Stimulated activated CD4-positive, alpha-beta T cell treated with anti-CD3 and anti-CD28 coated beads, TNF-alpha, amount 100 ng/mL, for 24 hours (primary cell): ENCODE measurements around the gene BBS9.
"Not testable (repeated sequence)": the region's sequence is repeated elsewhere in the genome, so short reads cannot be mapped to it uniquely, and the experiment has no call there.

Experiments
- DNase-seq, 3 experiments: peaks; one replicate each; pipeline ENCODE4 v3.0.0-alpha.2; 2020; ENCODE audit warnings: low read depth in 3 of 3

BBS9 gene

DNA sequence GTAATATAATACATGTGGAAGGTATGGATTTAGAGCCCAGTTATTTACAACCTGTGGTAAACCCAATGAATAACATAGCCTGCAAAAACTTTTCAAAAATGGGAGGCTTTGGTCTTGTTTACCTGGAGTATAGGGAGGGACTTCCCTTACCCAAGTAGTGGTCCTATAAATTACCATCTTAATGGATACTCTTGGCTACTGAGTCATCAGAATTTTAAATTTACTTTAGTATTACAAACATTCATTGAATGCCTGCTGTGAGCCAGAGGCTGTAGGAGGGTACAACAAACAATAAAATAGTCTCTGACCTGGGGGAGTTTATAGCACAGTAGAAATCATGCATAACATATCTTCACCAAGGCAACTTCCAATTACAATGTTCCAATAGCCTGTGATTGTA is 365.1 kb downstream of the BBS9 start:
- DNase-seq, result no peak

DNA sequence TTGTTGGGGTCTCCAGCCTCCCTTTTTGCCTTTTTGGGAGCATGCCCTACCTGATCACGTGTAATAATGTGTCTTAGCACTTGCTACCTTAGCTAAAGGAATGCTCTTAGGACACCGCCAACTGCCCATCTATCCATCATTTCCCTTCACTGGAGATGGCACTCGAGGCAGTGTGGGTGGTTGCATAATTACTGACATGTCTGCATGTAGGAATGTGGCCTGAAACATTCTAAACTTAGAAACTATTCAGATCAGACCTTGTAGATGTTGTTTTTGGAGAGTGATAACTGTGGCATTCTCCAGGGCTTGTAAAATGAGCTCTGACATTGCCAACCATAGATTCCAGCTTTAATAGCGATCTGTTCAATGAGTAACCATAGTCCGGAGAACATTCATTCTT is 365.8 kb downstream of the BBS9 start:
- no peak for DNase-seq

DNA sequence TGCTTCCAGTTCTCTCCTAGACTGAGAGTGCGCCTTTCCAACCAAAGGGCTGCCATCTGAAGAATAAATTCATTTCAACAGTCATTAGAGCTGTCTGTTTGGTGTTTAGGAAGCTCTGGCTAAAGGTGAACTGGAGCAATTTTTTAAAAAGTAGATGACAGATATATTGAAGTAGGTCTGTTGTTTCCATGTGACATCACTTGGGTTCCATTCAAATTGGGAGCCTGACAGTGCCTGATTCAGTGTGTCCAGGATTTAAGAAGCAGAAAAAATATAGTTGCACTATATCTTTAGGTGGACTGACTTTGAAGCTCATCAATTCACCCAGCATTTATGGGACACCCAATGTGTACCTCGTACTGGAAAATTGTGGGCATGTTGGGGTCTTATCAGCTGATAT is 367.7 kb downstream of the BBS9 start:
- no peak for DNase-seq

DNA sequence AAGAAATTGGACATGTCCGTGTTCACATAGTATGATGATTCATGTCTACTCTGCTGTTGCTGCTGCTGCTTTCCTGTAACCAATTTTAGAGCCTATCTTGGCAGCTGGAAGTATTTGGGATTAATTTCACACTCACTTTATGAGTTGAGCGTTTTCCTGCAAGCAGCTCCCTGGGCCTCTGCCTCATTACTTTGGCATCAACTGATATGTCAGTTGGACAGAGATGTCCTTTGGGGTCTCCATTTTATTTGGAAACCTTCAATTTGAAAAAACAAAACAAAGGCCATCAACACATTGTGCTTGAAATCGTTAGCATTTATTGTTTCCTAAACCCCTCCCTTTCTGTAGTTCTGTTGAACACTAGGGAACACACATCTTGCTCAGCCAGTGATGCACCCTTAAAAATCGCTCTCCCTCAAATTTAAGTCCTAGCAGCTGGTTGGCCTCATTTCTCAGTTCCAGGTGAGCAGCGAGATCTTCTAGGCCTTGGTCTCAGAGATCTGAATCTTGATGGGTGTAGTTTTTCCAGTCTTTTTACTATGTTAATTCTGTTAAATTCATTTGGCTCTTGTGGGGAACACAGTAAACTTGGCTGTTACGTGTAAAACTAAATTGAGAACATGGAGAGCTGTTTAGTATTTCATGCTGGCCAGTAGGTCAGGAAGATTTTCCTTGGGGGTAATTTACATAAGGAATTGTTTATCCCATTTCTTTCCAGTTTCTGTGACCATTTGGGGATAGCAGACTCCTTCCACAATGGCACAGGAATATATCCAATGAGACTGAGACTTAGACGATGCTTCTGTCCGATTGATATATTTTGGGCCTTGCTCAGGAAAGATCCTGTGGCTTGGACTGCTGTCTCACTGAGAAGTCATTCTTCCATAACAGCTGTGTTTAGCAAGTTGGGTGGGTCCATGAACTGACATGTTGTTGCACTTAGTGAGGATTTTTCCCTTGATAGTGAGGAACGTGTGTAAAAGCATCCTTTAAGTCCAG is 371.6 kb downstream of the BBS9 start:
- no peak for DNase-seq

DNA sequence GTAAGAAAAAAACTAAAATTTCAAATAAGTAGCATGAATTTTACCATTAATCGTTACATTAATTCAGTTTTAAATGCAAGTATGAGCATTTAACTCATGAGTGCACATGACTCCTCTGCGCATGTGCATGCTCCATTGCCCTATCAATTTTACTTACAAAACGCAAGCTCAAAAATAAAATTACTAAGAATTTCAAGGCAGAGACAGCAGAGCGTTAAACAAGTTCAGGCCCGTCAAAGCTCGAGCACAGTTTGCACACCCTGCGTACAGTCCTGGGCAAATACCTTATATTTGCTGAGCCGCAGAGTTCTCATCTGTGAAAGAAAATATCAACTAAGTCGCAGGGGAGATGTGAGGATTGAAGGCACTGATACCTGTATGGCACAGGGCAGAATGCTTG is 373.6 kb downstream of the BBS9 start:
- no peak for DNase-seq

DNA sequence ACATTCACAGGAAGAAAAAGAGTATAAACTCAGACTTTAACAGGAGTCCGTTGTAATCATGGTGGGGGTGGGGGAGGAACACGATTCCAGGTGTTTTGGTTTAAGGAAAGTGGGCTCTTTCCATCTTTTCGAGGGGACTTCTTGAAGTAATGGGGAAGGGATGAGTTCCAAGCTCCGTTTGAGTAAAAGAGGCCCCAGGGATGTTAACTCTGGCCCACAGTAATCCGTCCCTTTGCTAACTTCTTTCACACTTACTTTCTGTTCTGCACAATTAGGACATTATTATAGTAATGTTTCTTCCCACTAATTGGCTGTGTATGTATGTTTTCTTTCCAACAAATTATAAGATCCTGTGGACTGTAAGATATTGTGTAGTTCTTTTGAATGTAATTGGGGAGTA is 374.4 kb downstream of the BBS9 start:
- no peak for DNase-seq

DNA sequence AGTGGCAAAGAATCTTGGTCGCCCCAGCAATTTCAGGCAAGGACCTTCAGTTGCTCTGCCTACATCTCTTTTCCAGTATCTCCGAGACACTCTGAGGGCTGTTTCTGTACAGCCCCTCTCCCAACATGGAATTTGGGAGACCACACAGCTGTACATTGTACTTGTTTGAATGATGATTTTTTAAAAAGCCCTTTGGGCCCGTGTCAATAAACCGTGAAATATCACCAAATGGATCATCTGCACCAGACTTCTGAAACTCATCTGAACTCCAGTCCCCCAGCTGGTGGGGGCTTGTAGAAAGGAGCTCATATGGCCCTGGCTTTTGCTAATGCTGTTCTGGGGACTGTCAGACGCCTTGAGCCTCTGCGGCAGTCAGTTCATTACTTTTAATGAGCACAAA is 374.9 kb downstream of the BBS9 start:
- DNase-seq, result no peak

DNA sequence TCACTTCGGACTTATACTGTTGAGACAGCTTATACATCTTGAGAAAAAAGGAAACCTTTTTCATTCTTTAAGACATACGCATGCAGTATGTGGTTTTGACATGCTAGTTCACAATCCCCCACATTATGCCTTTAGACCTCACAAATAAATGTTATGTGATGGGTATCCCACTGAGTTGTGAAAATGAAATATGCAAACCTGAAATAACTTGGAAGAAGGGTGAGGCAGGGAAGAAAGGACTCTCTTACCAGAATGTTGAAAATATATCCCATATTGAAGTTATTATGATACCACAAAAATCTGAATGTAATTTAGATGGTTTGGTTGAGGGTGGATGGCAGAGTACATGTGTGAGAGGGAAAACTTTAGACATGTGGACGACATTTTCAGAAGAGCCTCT is 379.8 kb downstream of the BBS9 start:
- no peak for DNase-seq

DNA sequence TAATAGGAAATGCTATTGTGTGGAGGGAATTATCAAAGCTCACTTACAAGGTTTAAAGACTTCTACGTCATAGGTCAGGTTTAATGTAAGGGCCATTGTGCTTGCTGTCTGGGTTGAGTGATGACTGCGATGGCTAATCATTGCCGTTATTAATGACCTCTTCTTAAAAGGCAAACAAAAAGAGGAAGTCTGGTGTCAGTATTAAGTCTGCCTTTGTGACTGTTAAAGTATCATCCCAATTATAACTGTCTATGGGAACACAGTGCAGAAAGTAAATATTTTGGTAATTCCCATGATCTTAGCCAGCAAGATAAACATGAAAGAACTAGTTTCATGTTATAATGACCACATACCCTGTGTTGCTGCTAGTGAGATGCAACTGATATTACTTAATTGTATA is 382.4 kb downstream of the BBS9 start:
- no peak for DNase-seq

DNA sequence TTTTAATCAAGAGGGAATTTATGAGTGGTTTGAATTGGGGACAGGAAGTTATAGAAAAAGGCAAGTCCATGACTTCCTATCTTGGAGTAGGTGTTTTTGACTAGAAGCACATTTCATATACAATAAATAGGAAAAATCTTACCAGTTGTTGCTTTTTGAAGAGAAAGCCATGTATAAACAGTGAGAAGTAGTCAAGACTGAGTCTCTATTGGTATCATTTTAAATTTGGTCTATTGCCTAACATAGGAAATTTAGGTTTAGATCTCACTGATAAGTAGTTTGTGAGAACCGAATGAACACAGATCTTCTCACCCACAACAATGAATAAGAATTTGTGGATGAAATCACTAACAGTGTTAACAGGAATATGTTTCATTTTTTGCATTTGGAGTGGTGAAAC is 387.2 kb downstream of the BBS9 start:
- no peak for DNase-seq

DNA sequence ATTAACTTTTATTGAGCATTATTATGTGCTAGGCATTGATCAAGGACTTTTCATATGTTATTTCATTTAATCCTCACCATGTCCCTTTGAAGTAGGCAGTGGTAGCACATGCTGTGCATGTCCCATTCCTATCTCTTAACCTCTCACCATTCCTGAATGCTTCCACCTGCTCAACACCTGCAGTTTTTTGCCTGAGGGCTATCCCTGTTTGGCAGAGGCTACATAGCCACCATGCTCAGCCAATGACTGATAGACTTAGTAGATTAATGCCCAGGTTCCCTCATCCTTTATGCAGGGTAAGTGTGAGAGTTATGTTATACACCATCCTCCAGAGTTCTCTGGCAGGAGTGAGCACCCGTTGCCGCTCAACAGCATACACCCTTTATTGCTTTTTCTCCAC is 387.8 kb downstream of the BBS9 start:
- DNase-seq, result no peak

DNA sequence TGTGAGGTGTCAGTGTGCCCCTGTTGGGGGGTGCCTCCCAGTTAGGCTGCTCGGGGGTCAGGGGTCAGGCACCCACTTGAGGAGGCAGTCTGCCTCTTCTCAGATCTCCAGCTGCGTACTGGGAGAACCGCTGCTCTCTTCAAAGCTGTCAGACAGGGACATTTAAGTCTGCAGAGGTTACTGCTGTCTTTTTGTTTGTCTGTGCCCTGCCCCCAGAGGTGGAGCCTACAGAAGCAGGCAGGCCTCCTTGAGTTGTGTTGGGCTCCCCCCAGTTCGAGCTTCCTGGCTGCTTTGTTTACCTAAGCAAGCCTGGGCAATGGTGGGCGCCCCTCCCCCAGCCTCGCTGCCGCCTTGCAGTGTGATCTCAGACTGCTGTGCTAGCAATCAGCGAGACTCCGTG is 397.6 kb downstream of the BBS9 start:
- DNase-seq, result not testable (repeated sequence)

DNA sequence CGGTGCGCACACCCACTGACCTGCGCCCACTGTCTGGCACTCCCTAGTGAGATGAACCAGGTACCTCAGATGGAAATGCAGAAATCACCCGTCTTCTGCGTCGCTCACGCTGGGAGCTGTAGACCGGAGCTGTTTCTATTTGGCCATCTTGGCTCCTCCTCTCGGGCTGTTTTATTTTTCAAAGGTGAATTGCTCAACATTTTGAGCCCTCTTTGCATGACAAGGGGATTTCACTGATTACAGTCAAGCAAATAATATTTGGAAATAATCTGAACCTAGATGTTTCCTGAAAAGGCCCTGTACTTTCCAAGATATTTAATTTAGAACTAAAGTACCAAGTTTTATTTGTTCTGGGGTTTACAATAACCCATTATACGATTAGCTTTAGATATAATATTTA is 398.2 kb downstream of the BBS9 start:
- not testable (repeated sequence) for DNase-seq

DNA sequence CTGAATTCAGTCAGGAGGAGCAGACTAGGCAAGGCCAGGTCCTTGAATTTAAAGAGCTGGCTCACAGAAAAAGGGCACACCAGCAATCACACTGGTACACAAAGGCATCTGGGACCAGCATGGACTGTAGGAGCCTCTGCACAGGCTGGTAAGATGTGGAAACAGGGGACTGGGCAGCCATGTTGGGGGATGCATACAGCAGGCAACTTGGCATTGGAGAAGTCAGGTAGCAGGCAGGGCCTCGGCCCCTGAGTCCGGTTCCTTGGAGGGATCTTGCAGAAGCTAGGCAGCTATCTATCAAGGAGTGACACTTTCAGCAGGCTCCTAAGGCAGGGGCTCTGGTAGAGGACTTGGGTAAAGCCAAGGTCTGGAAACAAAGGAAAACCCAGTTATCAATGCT is 399.7 kb downstream of the BBS9 start:
- no peak for DNase-seq

DNA sequence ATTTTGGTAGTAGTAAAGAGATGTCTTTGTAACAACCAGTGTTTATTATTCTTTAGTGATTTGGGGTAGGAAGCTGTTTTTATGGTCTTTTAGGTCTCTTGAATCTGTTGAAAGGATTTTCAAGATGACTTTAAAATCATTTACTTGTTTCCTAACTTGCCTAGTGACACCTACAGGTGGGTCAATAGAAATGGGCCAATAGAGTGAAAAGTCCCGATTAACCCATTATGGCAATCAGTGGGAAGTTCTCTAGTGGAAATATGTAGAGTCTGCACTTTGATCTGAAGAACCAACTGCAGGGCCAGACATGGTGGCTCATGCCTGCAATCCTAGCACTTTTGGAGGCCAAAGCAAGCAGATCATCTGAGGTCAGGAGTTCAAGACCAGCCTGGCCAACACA is 401.3 kb downstream of the BBS9 start:
- no peak for DNase-seq

DNA sequence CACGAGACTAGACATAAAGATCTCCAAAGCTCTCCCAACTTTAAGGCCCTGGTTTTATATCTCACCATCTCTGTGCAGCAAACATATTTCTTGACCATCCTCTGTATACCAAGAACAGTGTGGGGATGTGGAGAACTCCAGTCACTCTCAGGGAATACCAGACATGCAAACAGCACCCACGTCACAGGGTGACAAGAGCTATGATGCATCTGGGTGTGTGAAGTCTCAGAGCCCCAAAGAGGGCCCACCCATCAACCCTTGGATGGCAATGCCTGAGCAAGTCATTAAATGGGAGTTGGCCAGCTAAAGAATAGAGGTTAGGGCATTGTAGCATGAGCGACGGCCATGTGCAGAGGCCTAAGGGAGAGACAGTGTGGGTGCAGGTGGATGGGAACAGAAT is 402.5 kb downstream of the BBS9 start:
- no peak for DNase-seq

DNA sequence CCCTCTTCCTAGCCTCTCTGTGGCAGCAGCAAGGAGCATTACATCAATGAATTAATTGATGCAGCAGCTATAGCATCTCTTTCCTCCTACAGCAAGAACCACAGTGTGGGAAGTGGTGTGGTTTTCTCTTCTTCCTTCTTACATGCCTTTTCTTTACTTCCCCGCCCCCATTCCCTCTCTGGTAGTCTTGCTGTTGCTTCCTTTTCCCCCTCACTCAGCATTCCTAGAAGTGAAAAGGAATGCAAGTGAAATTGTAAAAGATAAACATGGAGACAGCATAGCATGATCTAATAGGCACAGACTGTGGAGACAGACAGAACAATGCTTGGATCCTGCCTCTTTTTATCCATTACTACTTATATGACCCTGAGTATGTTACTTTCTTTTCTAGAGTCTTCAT is 405.5 kb downstream of the BBS9 start:
- no peak for DNase-seq

DNA sequence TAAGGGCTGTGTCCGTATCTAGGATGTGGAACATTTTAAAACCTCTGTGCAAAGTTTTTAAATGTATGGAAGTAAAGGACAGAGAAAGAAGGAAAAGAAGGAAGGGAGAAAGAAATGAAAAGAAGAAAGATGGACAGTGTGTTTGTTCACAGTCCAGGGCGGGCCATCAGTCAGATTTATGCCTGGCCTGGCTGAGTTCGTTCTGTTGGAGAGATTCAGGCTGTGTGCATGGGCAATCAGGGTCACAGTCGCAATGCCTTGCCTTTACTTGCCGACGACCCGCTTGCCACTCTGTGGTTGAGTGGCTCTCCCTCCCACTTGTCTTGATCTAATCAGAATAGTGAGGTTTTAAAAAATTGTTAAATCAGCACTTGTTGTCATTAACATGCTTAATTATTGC is 406.6 kb downstream of the BBS9 start:
- no peak for DNase-seq

DNA sequence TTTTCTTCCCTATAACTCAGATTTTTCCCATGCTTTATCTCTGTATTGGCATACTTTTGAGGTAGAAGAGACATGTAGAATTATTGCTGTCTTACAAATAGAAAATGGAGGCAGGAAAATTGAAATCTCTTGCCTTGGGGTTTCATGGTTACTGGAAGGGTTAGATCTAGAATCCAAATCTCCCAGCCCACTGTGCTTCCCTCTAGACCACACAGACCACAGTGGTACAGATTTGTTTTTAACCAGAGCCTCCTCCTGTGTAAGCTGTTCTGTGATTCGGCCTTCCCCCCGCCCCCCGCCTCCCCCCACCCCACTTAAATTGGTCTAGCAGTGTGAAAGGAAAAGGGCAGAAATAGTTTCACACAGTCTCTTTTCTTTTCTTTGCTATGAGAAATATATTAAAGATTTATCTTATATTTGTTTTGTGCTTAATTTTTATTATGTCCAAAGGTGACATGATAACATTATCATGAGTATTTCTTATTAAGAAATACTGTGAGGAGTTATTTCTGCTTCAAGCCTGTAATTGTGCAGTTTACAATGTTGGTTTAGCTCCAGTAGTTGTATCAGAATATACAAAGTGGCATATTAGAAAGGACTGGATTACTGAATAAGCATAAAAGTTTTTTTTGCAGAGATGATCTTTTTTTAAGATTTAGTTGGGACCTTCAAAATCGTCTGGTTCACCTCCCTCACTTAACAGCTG is 407.2 kb downstream of the BBS9 start:
- no peak for DNase-seq

DNA sequence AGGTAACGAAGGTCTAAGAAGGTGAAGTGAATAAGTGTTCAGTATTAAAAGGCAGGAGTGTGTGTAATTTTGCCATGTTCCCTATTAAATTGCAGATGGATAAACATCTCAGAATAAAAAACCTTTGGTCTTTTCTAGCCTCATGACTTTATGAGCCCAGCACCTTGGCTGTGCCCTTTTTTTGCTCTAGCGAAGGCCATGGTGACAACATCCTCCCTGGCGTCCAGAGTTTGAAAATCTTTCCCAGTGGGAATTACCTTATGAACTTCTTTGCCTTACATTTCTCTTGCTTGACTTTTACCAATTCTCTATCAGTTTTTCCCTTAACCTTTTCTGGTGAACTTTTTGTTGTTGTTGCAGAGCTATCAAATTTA is 407.7 kb downstream of the BBS9 start:
- DNase-seq, result no peak

DNA sequence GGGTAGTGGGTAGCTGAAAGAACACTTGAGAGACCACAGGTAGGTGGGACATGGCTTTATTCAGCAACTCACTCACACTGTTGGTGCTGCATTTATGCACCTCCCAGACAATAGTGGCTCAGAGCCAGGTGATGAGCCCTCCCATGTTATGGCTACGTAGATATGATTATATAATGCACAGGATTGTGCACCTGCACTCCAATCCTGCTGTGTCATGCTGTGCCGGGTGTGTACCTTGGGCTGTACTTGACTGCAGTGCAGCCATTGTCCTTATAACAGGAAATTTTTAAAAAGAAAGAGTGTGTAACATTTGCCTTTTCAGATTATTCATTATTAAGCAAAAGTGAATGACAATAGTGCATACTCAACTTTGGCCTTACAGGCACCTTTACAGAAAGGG is 409.8 kb downstream of the BBS9 start:
- no peak for DNase-seq

DNA sequence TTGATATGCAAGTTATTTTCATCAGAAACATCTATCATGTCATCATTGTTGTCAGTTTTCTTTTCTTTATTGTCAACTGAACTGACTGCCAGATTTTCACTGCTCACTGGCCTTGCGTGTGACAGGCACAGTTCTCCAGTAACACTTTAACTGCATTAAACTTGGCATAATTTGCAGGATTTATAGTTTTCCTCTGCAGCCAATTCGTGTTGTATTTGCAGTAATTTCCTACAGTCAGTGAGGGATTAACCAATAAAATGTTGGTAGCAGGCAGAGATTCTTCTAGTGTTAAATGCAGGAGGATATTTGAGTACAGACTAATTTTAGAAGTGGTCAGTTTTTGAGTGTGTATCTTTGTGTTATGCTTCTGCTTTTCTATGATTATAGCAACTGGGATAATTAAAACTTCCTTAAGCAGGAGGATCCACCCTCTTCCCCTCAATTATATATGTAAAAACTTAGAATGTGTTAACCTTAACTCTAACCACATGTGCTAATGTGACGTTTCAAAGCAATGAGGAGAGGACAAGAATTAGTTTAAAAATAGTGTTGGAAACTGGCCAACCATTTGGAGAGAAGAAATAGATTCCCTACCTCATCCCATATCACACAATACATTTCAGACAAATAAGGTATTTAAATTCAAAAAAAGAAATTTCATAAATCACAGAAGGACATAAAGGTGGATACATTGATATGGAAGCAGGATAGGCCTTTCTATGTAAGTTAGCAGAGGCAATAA is 410.5 kb downstream of the BBS9 start:
- DNase-seq, result no peak

DNA sequence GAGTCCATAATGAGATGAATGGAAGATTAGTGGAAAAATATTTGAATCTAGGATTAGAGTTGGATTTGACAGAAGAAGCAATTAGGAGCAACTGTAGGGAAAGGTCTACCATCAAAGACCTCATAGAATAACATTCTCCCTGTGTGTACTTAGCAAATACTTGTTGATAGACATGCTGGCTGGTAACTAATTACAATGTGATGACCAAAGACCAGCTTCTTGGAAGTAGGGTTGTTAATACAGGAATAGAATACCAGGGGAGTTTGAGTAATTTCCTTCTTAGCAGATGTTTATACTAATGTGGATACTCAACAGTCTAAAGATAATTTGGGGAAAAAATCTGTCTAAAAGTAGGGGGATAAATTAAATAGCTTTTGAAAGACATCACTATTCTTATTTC is 418.5 kb downstream of the BBS9 start:
- no peak for DNase-seq
